DMS53 treated with DMSO at 0.1 percent for 48 hours (cell line): ENCODE results near the gene ATP2C2.
"Not testable (repeated sequence)": the region's sequence is repeated elsewhere in the genome, so short reads cannot be mapped to it uniquely, and the experiment has no call there.

ENCODE experiments used
- DNase-seq: peaks from one replicate; lab custom pipeline; 2025; ENCODE audit not compliant: unreplicated experiment; lab: John Stamatoyannopoulos, UW

ATP2C2 gene

GRCh38 chr16:84391151-84392030 is 23.1 kb downstream of the ATP2C2 start:
- no peak for DNase-seq

GRCh38 chr16:84392031-84392360 is 23.7 kb downstream of the ATP2C2 start:
- DNase-seq, result no peak

GRCh38 chr16:84396082-84396481 is 27.7 kb downstream of the ATP2C2 start:
- DNase-seq, result not testable (repeated sequence)

GRCh38 chr16:84396537-84397008 is 28.2 kb downstream of the ATP2C2 start:
- DNase-seq, result no peak

GRCh38 chr16:84397090-84397489 is 28.8 kb downstream of the ATP2C2 start:
- no peak for DNase-seq

- DNase-seq, result no peak
Observed at GRCh38 chr16:84398701-84399100, 30.4 kb downstream of the ATP2C2 start.

GRCh38 chr16:84399912-84400311 is 31.6 kb downstream of the ATP2C2 start:
- DNase-seq, result not testable (repeated sequence)

GRCh38 chr16:84403435-84403834 is 35.1 kb downstream of the ATP2C2 start:
- DNase-seq, result not testable (repeated sequence)

- DNase-seq, result no peak
Observed at GRCh38 chr16:84404324-84404723, 36.0 kb downstream of the ATP2C2 start.

GRCh38 chr16:84404936-84405639 is 36.8 kb downstream of the ATP2C2 start:
- no peak for DNase-seq

- no peak for DNase-seq
Observed at GRCh38 chr16:84406006-84406963, 37.9 kb downstream of the ATP2C2 start.

GRCh38 chr16:84407588-84408313 is 39.4 kb downstream of the ATP2C2 start:
- DNase-seq, result no peak

GRCh38 chr16:84408314-84408690 is 40.0 kb downstream of the ATP2C2 start:
- no peak for DNase-seq

- DNase-seq, result no peak
Observed at GRCh38 chr16:84408856-84409255, 40.5 kb downstream of the ATP2C2 start.

- DNase-seq, result no peak
Observed at GRCh38 chr16:84410361-84411138, 42.2 kb downstream of the ATP2C2 start.

- DNase-seq, result no peak
Observed at GRCh38 chr16:84411768-84412167, 43.4 kb downstream of the ATP2C2 start.

- DNase-seq, result no peak
Observed at GRCh38 chr16:84412262-84412661, 43.9 kb downstream of the ATP2C2 start.

- no peak for DNase-seq
Observed at GRCh38 chr16:84413244-84414004, 45.1 kb downstream of the ATP2C2 start.

- DNase-seq, result no peak
Observed at GRCh38 chr16:84414789-84415326, 46.5 kb downstream of the ATP2C2 start.
